GM23338 (cell line): Measurements from ENCODE around the gene GLI3.

Source experiments
- CTCF ChIP-seq, 2 experiments: fragments of 200-600 bp in 1 of 2; sonication (generic) in 1 of 2; conservative IDR thresholded peaks; 2 replicates each; pipeline versions ENCODE4 v1.5.1 to v1.6.1; 2016 to 2017; ENCODE audit warnings: antibody characterized with exemption in 2 of 2, low read depth in 2 of 2, mild to moderate bottlenecking in 2 of 2, moderate library complexity in 1 of 2
- EZH2 ChIP-seq: fragments of 200-600 bp; sonication (generic); IDR thresholded peaks from one replicate; pipeline ENCODE4 v1.8.0; 2017; ENCODE audit warnings: antibody characterized with exemption, mild to moderate bottlenecking, low read depth; ENCODE audit not compliant: unreplicated experiment
- EZH2phosphoT487 ChIP-seq: fragments of 200-600 bp; sonication (generic); IDR thresholded peaks from one replicate; pipeline ENCODE4 v1.8.1; 2018; ENCODE audit warnings: antibody characterized with exemption; ENCODE audit not compliant: unreplicated experiment

- TF ChIP-seq EZH2phosphoT487 (no peak), CTCF (conservative IDR thresholded peaks at IDR 0.05; ENCODE audit: low read depth in 2 of 2) (no peak), EZH2 (no peak)
Measured at GRCh38 chr7:41969561-41970105, 267.4 kb downstream of the GLI3 start.
